Measurements from ENCODE around the gene CHD8.

The CHD8 gene

GRCh38 chr14:21437063-21437901, 18.6 kb downstream of the CHD8 start:
- TF ChIP-seq, protein P1, sequence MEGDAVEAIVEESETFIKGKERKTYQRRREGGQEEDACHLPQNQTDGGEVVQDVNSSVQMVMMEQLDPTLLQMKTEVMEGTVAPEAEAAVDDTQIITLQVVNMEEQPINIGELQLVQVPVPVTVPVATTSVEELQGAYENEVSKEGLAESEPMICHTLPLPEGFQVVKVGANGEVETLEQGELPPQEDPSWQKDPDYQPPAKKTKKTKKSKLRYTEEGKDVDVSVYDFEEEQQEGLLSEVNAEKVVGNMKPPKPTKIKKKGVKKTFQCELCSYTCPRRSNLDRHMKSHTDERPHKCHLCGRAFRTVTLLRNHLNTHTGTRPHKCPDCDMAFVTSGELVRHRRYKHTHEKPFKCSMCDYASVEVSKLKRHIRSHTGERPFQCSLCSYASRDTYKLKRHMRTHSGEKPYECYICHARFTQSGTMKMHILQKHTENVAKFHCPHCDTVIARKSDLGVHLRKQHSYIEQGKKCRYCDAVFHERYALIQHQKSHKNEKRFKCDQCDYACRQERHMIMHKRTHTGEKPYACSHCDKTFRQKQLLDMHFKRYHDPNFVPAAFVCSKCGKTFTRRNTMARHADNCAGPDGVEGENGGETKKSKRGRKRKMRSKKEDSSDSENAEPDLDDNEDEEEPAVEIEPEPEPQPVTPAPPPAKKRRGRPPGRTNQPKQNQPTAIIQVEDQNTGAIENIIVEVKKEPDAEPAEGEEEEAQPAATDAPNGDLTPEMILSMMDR (IDR thresholded peaks at IDR 0.05; ENCODE audit: insufficient read depth, low read length, poor library complexity, severe bottlenecking) = no peak
- no peak for TF ChIP-seq EZH2phosphoT487 (conservative IDR thresholded peaks at IDR 0.05; ENCODE audit: low read length)
- H3K79me2 ChIP-seq (ENCODE audit: insufficient read depth, low read length) = peaks cover 88% of the 10 kb centered on the region

DNA sequence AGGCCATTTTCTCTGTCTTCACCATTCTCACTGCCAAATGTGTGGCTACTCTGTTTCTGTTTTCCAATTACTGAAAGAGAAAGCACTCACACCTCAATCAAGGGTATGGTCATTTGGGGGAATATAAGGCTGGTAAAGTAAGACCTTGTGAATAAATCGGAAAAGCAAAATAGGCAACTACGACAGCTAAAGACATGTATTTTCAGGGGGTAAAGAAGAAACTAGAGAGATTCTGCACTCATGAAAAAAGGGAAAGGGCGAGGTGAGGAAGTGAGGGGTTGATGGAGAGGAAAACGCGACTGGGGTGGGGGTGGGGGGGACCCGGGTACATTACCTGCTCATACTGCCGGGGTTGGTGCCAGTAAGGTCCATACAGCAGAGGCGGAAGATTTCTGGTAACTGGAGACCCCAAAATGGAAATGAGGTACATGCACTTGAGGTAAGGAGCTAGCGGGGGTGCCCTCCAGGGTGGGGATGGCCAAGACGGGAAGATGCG, 19.3 kb downstream of the CHD8 start:
- Histone ChIP-seq H3K79me2 (ENCODE audit: insufficient read depth, low read length) (peaks cover 88% of the 10 kb centered on the region), H3K27me3 (ENCODE audit: low read length) (no peaks in the 10 kb centered on the region), H2AFZ (ENCODE audit: low read depth, low read length, severe bottlenecking) (peak overlapping the region; percentile 38), H3K9ac (ENCODE audit: low read length) (peak overlapping the region; percentile 73), H3K4me2 (ENCODE audit: low read depth, low read length, poor library complexity, severe bottlenecking) (peak overlapping the region; percentile 99), H4K20me1 (ENCODE audit: low read depth, low read length) (no peaks in the 10 kb centered on the region; the same call in 1 of the 2 replicates), H3K36me3 (ENCODE audit: low read length) (peaks cover 1% of the 10 kb centered on the region; the same call in 1 of the 2 replicates), H3F3A (ENCODE audit: insufficient read depth) (peaks cover 8% of the 10 kb centered on the region; the same call in 1 of the 2 replicates), H3K27ac (ENCODE audit: low read depth, low read length) (peak overlapping the region; percentile 33; the same call in 1 of the 2 replicates), H3K9me3 (ENCODE audit: insufficient read depth, low read length) (no peaks in the 10 kb centered on the region), H3K9me2 (replicated peaks; ENCODE audit: insufficient read depth, low read length) (no peaks in the 10 kb centered on the region), H3K4me3 (ENCODE audit: insufficient read depth, low read length, poor library complexity, severe bottlenecking) (peak overlapping the region; percentile 71)
- TF ChIP-seq, protein P1 (IDR thresholded peaks at IDR 0.05; ENCODE audit: insufficient read depth, low read length, poor library complexity, severe bottlenecking) = no peak
- TF ChIP-seq EZH2phosphoT487 (conservative IDR thresholded peaks at IDR 0.05; ENCODE audit: low read length) = no peak

More at GRCh38 chr14:21437063-21437901, 18.6 kb downstream of the CHD8 start:
- peak overlapping the region; percentile 73 for H3K9ac ChIP-seq (ENCODE audit: low read length)
- H2AFZ ChIP-seq (ENCODE audit: low read depth, low read length, severe bottlenecking) = peak overlapping the region; percentile 38
- H3K9me3 ChIP-seq (ENCODE audit: insufficient read depth, low read length) = no peaks in the 10 kb centered on the region
- H3K4me2 ChIP-seq (ENCODE audit: low read depth, low read length, poor library complexity, severe bottlenecking) = peak overlapping the region; percentile 99
- peak overlapping the region; percentile 71 for H3K4me3 ChIP-seq (ENCODE audit: insufficient read depth, low read length, poor library complexity, severe bottlenecking)
- H3F3A ChIP-seq (ENCODE audit: insufficient read depth) = peaks cover 8% of the 10 kb centered on the region; the same call in 1 of the 2 replicates
- H3K27ac ChIP-seq (ENCODE audit: low read depth, low read length) = peak overlapping the region; percentile 37
- no peaks in the 10 kb centered on the region for H3K27me3 ChIP-seq (ENCODE audit: low read length)
- no peaks in the 10 kb centered on the region; the same call in 1 of the 2 replicates for H3K36me3 ChIP-seq (ENCODE audit: low read length)
- H3K9me2 ChIP-seq (replicated peaks; ENCODE audit: insufficient read depth, low read length) = no peaks in the 10 kb centered on the region
- H4K20me1 ChIP-seq (ENCODE audit: low read depth, low read length) = no peaks in the 10 kb centered on the region; the same call in 1 of the 2 replicates

GRCh38 chr14:21431126-21431525, 24.8 kb downstream of the CHD8 start:
- no peaks in the 10 kb centered on the region for H3K27me3 ChIP-seq (ENCODE audit: low read length)
- H3K79me2 ChIP-seq (ENCODE audit: insufficient read depth, low read length) = peaks cover 68% of the 10 kb centered on the region
- no peaks in the 10 kb centered on the region; the same call in 1 of the 2 replicates for H4K20me1 ChIP-seq (ENCODE audit: low read depth, low read length)
- no peaks in the 10 kb centered on the region for H3F3A ChIP-seq (ENCODE audit: insufficient read depth)
- peaks cover 35% of the 10 kb centered on the region for H3K36me3 ChIP-seq (ENCODE audit: low read length)
- H3K4me3 ChIP-seq (ENCODE audit: insufficient read depth, low read length, poor library complexity, severe bottlenecking) = no peak overlapping the region
- no peak for TF ChIP-seq EZH2phosphoT487 (conservative IDR thresholded peaks at IDR 0.05; ENCODE audit: low read length)
- TF ChIP-seq, protein P1 (IDR thresholded peaks at IDR 0.05; ENCODE audit: insufficient read depth, low read length, poor library complexity, severe bottlenecking) = no peak
- no peak overlapping the region for H3K4me2 ChIP-seq (ENCODE audit: low read depth, low read length, poor library complexity, severe bottlenecking)
- no peaks in the 10 kb centered on the region for H3K9me2 ChIP-seq (replicated peaks; ENCODE audit: insufficient read depth, low read length)
- no peaks in the 10 kb centered on the region for H3K9me3 ChIP-seq (ENCODE audit: insufficient read depth, low read length)
- no peak overlapping the region for H3K27ac ChIP-seq (ENCODE audit: low read depth, low read length)
- H3K9ac ChIP-seq (ENCODE audit: low read length) = no peak overlapping the region
- no peak overlapping the region for H2AFZ ChIP-seq (ENCODE audit: low read depth, low read length, severe bottlenecking)
